M059J (cell line): Measurements from ENCODE around the gene IKZF2. TPM values are rescaled to one million over a fixed set of nuclear protein-coding genes. Genes with fewer than 3 reads are reported as not detected.
A peak's percentile ranks its signal among the peaks of the same experiment; 100 is the strongest.
"Not testable (repeated sequence)": the region's sequence is repeated elsewhere in the genome, so short reads cannot be mapped to it uniquely, and the experiment has no call there.

Experiments
- DNase-seq: peaks from one replicate; pipeline ENCODE4 v3.0.0-alpha.2; 2012; ENCODE audit warnings: low read depth
- total RNA-seq: library from RNA; depleted of rRNA; stranded (reverse); fragments of >200 nt; shearing (Covaris generic); gene quantifications from 2 replicates; pipeline ENCODE4 v1.2.3, GENCODE V29; 2014

Gene IKZF2
- total RNA-seq, 1 experiment from 2014 or later, result 8.3 TPM

GRCh38 chr2:213043566-213043965 is 107.8 kb downstream of the IKZF2 start:
- DNase-seq, result no peak

- no peak for DNase-seq
These were observed 109.2 kb downstream of the IKZF2 start for GRCh38 chr2:213042262-213042661.

- peak; percentile 22 for DNase-seq
These were observed 114.6 kb downstream of the IKZF2 start for GRCh38 chr2:213036836-213037235.

GRCh38 chr2:213034585-213034984 is 116.8 kb downstream of the IKZF2 start:
- no peak for DNase-seq

- DNase-seq, result no peak
These were observed 118.8 kb downstream of the IKZF2 start for GRCh38 chr2:213032607-213033006.

GRCh38 chr2:213022987-213023386 is 128.4 kb downstream of the IKZF2 start:
- no peak for DNase-seq

GRCh38 chr2:213021971-213022899 is 129.2 kb downstream of the IKZF2 start:
- DNase-seq, result peak; percentile 88

- DNase-seq, result not testable (repeated sequence)
These were observed 130.5 kb downstream of the IKZF2 start for GRCh38 chr2:213020913-213021312.

GRCh38 chr2:213020268-213020667 is 131.1 kb downstream of the IKZF2 start:
- DNase-seq, result no peak

GRCh38 chr2:213019368-213019767 is 132.0 kb downstream of the IKZF2 start:
- no peak for DNase-seq

- DNase-seq, result no peak
These were observed 133.0 kb downstream of the IKZF2 start for GRCh38 chr2:213018340-213018901.

- no peak for DNase-seq
These were observed 134.0 kb downstream of the IKZF2 start for GRCh38 chr2:213017404-213017803.

- no peak for DNase-seq
These were observed 134.4 kb downstream of the IKZF2 start for GRCh38 chr2:213016984-213017351.

- no peak for DNase-seq
These were observed 135.0 kb downstream of the IKZF2 start for GRCh38 chr2:213016166-213016983.

GRCh38 chr2:213015387-213016165 is 135.8 kb downstream of the IKZF2 start:
- DNase-seq, result no peak

GRCh38 chr2:213013979-213014378 is 137.4 kb downstream of the IKZF2 start:
- DNase-seq, result no peak

- no peak for DNase-seq
These were observed 139.9 kb downstream of the IKZF2 start for GRCh38 chr2:213011505-213011904.

- no peak for DNase-seq
These were observed 141.2 kb downstream of the IKZF2 start for GRCh38 chr2:213010106-213010779.

- no peak for DNase-seq
These were observed 144.0 kb downstream of the IKZF2 start for GRCh38 chr2:213007290-213007838.

- DNase-seq, result no peak
These were observed 147.1 kb downstream of the IKZF2 start for GRCh38 chr2:213004197-213004821.
